Left ventricle myocardium inferior (tissue), 1 donor: ENCODE measurements around the gene TSHR. TPM values are rescaled to one million over a fixed set of nuclear protein-coding genes. Genes with fewer than 3 reads are reported as not detected.
A peak's percentile ranks its signal among the peaks of the same experiment; 100 is the strongest.

Source experiments
- DNase-seq: peaks from one replicate; pipeline ENCODE4 v3.0.0-alpha.2; 2020
- H3K27ac ChIP-seq: fragments of 200-600 bp; replicated peaks from 2 replicates; pipeline ENCODE4 v1.8.0; 2021
- H3K27me3 ChIP-seq: fragments of 200-600 bp; 2 replicates; pipeline ENCODE4 v1.8.0; 2021; ENCODE audit warnings: low read depth
- H3K36me3 ChIP-seq: fragments of 200-600 bp; 2 replicates; pipeline ENCODE4 v1.8.0; 2021
- H3K4me1 ChIP-seq: fragments of 200-600 bp; 2 replicates; pipeline ENCODE4 v1.8.0; 2021
- H3K4me3 ChIP-seq: fragments of 200-600 bp; 2 replicates; pipeline ENCODE4 v1.8.0; 2021; ENCODE audit warnings: mild to moderate bottlenecking, moderate library complexity
- H3K9me3 ChIP-seq: fragments of 200-600 bp; replicated peaks from 2 replicates; pipeline ENCODE4 v1.8.0; 2021
- CTCF ChIP-seq: fragments of 200-600 bp; IDR thresholded peaks from 2 replicates; pipeline ENCODE4 v1.8.0; 2021; ENCODE audit warnings: antibody characterized with exemption, mild to moderate bottlenecking, borderline replicate concordance
- intact Hi-C: fragments of 100-400 bp; cut with micrococcal nuclease; formaldehyde crosslinking; loops from one replicate; pipeline ENCODE4 v1.11.0; 2022
- total RNA-seq: library from RNA; stranded (reverse); fragmentation: NEBNext Ultra II Directional; extraction: Animal tissue kit (Norgen Biotek cat#: 25700); gene quantifications from one replicate; pipeline ENCODE4 v1.2.1, GENCODE V29; 2021
- donor health status: DM: no; HTN: yes; CAD: no; lungs with severe emphysema.

Gene TSHR
- total RNA-seq, 1 donor from 2014 or later = not detected

GRCh38 chr14:80924365-80925103 is 30.9 kb upstream of the TSHR start:
- no peak for DNase-seq
- intact Hi-C loops = no loop called here
- Histone ChIP-seq H3K4me3 (no peak overlapping the region), H3K9me3 (no peaks in the 10 kb centered on the region), H3K27ac (no peak overlapping the region), H3K36me3 (no peaks in the 10 kb centered on the region), H3K27me3 (no peaks in the 10 kb centered on the region), H3K4me1 (peaks cover 7% of the 10 kb centered on the region)
- TF ChIP-seq CTCF = no peak

- Histone ChIP-seq H3K4me1 (peaks cover 7% of the 10 kb centered on the region), H3K9me3 (no peaks in the 10 kb centered on the region), H3K36me3 (no peaks in the 10 kb centered on the region), H3K4me3 (no peak overlapping the region), H3K27me3 (no peaks in the 10 kb centered on the region), H3K27ac (peak overlapping the region; percentile 39)
- no peak for TF ChIP-seq CTCF
- DNase-seq = no peak
- intact Hi-C loops = no loop called here
These were observed 28.9 kb upstream of the TSHR start for GRCh38 chr14:80926397-80927082.

- Histone ChIP-seq H3K27ac (peak overlapping the region; percentile 39), H3K9me3 (no peaks in the 10 kb centered on the region), H3K4me3 (no peak overlapping the region), H3K27me3 (no peaks in the 10 kb centered on the region), H3K36me3 (no peaks in the 10 kb centered on the region), H3K4me1 (peaks cover 7% of the 10 kb centered on the region)
- no peak for TF ChIP-seq CTCF
- intact Hi-C loops = no loop called here
- no peak for DNase-seq
These were observed 28.1 kb upstream of the TSHR start for GRCh38 chr14:80927083-80927989.

- Histone ChIP-seq H3K4me3 (no peak overlapping the region), H3K4me1 (peaks cover 7% of the 10 kb centered on the region)
These were observed 25.3 kb upstream of the TSHR start for GRCh38 chr14:80930095-80930494.

More at GRCh38 chr14:80930095-80930494, 25.3 kb upstream of the TSHR start:
- intact Hi-C loops = no loop called here
- H3K9me3 ChIP-seq = no peaks in the 10 kb centered on the region
- DNase-seq = no peak
- no peaks in the 10 kb centered on the region for H3K36me3 ChIP-seq
- H3K27me3 ChIP-seq = no peaks in the 10 kb centered on the region
- no peak for TF ChIP-seq CTCF
- no peak overlapping the region for H3K27ac ChIP-seq
